ENCODE results near the gene LRRFIP2.
A peak's percentile ranks its signal among the peaks of the same experiment; 100 is the strongest.

Gene LRRFIP2

GRCh38 chr3:37026851-37027250, 147.5 kb downstream of the LRRFIP2 start:
- ATAC-seq (no peak), DNase-seq (no peak)
- no peak overlapping the region for H3K4me3 Mint-ChIP-seq
- H3K9me3 Mint-ChIP-seq = no peaks in the 10 kb centered on the region
- no peak overlapping the region for H3K27ac Mint-ChIP-seq
- no peaks in the 10 kb centered on the region for H3K27me3 Mint-ChIP-seq
- peaks cover 9% of the 10 kb centered on the region for H3K4me1 Mint-ChIP-seq

GRCh38 chr3:37025561-37026335, 148.6 kb downstream of the LRRFIP2 start:
- Mint-ChIP-seq H3K27me3 (no peaks in the 10 kb centered on the region), H3K27ac (peak overlapping the region in 1 of 2 donors; percentile 7), H3K9me3 (no peaks in the 10 kb centered on the region), H3K4me3 (no peak overlapping the region), H3K4me1 (peaks cover 9% of the 10 kb centered on the region)
- no peak for ATAC-seq
- DNase-seq = no peak

- Mint-ChIP-seq H3K9me3 (no peaks in the 10 kb centered on the region), H3K4me1 (peaks cover 9% of the 10 kb centered on the region), H3K4me3 (no peak overlapping the region), H3K27me3 (no peaks in the 10 kb centered on the region), H3K27ac (no peak overlapping the region)
- no peak for ATAC-seq
- DNase-seq = no peak
Observed at GRCh38 chr3:37024820-37025405, 149.5 kb downstream of the LRRFIP2 start.

- no peak overlapping the region for H3K4me3 Mint-ChIP-seq
- no peak overlapping the region for H3K27ac Mint-ChIP-seq
- no peaks in the 10 kb centered on the region for H3K27me3 Mint-ChIP-seq
- ATAC-seq (peak; percentile 58), DNase-seq (no peak)
- no peaks in the 10 kb centered on the region for H3K9me3 Mint-ChIP-seq
- H3K4me1 Mint-ChIP-seq = peaks cover 9% of the 10 kb centered on the region
Observed at GRCh38 chr3:37024092-37024491, 150.3 kb downstream of the LRRFIP2 start.

- no peak for ATAC-seq
- DNase-seq = no peak
- no peaks in the 10 kb centered on the region for H3K27me3 Mint-ChIP-seq
- H3K9me3 Mint-ChIP-seq = no peaks in the 10 kb centered on the region
- no peak overlapping the region for H3K4me3 Mint-ChIP-seq
- H3K27ac Mint-ChIP-seq = peak overlapping the region in 1 of 2 donors; percentile 56
- H3K4me1 Mint-ChIP-seq = no peaks in the 10 kb centered on the region
Observed at GRCh38 chr3:37017683-37018082, 156.7 kb downstream of the LRRFIP2 start.

- DNase-seq (no peak), ATAC-seq (no peak)
- Mint-ChIP-seq H3K4me1 (no peaks in the 10 kb centered on the region), H3K27ac (no peak overlapping the region), H3K4me3 (no peak overlapping the region), H3K27me3 (no peaks in the 10 kb centered on the region), H3K9me3 (no peaks in the 10 kb centered on the region)
Observed at GRCh38 chr3:37016903-37017302, 157.5 kb downstream of the LRRFIP2 start.

GRCh38 chr3:37015642-37016041, 158.7 kb downstream of the LRRFIP2 start:
- Mint-ChIP-seq H3K9me3 (no peaks in the 10 kb centered on the region), H3K4me3 (no peak overlapping the region), H3K27me3 (no peaks in the 10 kb centered on the region), H3K4me1 (peaks cover 5% of the 10 kb centered on the region), H3K27ac (no peak overlapping the region)
- no peak for DNase-seq
- ATAC-seq = no peak

- Mint-ChIP-seq H3K27me3 (no peaks in the 10 kb centered on the region), H3K4me3 (no peak overlapping the region), H3K27ac (no peak overlapping the region), H3K9me3 (no peaks in the 10 kb centered on the region), H3K4me1 (peaks cover 6% of the 10 kb centered on the region)
- no peak for ATAC-seq
- DNase-seq = no peak
Observed at GRCh38 chr3:37014620-37015019, 159.8 kb downstream of the LRRFIP2 start.

Data from stimulated activated naive CD8-positive, alpha-beta T cell treated with anti-CD3 and anti-CD28 coated beads, Interleukin-15, amount 100 ng/mL, for 72 hours (primary cell).